Lower leg skin (tissue), 3 donors: ENCODE data around the gene HAUS3.

Experiments
- CTCF ChIP-seq, 3 donors: fragments of 450-650 bp; IDR thresholded peaks; one replicate each; pipeline ENCODE4 v1.5.1; 2016; ENCODE audit warnings: antibody characterized with exemption in 3 of 3, mild to moderate bottlenecking in 3 of 3, moderate library complexity in 2 of 3
- POLR2A ChIP-seq, 2 donors: fragments of 450-650 bp; IDR thresholded peaks; one replicate each; pipeline ENCODE4 v1.6.1; 2016 to 2017; ENCODE audit warnings: antibody characterized with exemption in 2 of 2, mild to moderate bottlenecking in 1 of 2, moderate library complexity in 1 of 2

GRCh38 chr4:2269206-2269531, 27.2 kb upstream of the HAUS3 start:
- no peak for TF ChIP-seq CTCF (IDR thresholded peaks at IDR 0.05)
- TF ChIP-seq POLR2A (IDR thresholded peaks at IDR 0.05): no peak
